Sigmoid colon (tissue), 7 donors: ENCODE measurements around the gene PRR14L. TPM values are rescaled to one million over a fixed set of nuclear protein-coding genes. Genes with fewer than 3 reads are reported as not detected.
"Not testable (repeated sequence)": the region's sequence is repeated elsewhere in the genome, so short reads cannot be mapped to it uniquely, and the experiment has no call there.

Experiments
- DNase-seq: peaks from one replicate; pipeline ENCODE4 v3.0.0-alpha.2; 2019
- H3K27ac ChIP-seq, 4 donors: fragments of 200-600 bp; sonication (generic); one replicate each; pipeline ENCODE4 v1.5.1; 2016 to 2019; ENCODE audit warnings: mild to moderate bottlenecking in 1 of 4
- H3K27me3 ChIP-seq, 3 donors: fragments of 200-600 bp; sonication (generic); one replicate each; pipeline ENCODE4 v1.5.1; 2019; ENCODE audit warnings: mild to moderate bottlenecking in 1 of 3
- H3K36me3 ChIP-seq, 4 donors: fragments of 200-600 bp; sonication (generic); one replicate each; pipeline ENCODE4 v1.5.1; 2016 to 2019
- H3K4me1 ChIP-seq, 4 donors: fragments of 200-600 bp; sonication (generic); one replicate each; pipeline ENCODE4 v1.5.1; 2017 to 2019
- H3K4me3 ChIP-seq, 4 donors: fragments of 200-600 bp; sonication (generic); one replicate each; pipeline ENCODE4 v1.5.1; 2017 to 2019; ENCODE audit warnings: mild to moderate bottlenecking in 2 of 4, moderate library complexity in 1 of 4
- H3K9me3 ChIP-seq, 4 donors: fragments of 200-600 bp in 3 of 4; sonication (generic) in 3 of 4; one replicate each; pipeline versions ENCODE4 v1.5.1 to v1.6.1; 2013 to 2019
- EP300 ChIP-seq, 4 donors: sonication (generic); formaldehyde crosslinking; IDR thresholded peaks; one replicate each; pipeline ENCODE4 v1.6.1; 2017; ENCODE audit warnings: antibody characterized with exemption in 4 of 4
- POLR2A ChIP-seq, 2 donors: fragments of 450-650 bp; IDR thresholded peaks; one replicate each; pipeline ENCODE4 v1.6.1; 2016; ENCODE audit warnings: antibody characterized with exemption in 2 of 2, mild to moderate bottlenecking in 2 of 2, moderate library complexity in 2 of 2
- POLR2AphosphoS5 ChIP-seq, 4 donors: sonication (generic); formaldehyde crosslinking; IDR thresholded peaks; one replicate each; pipeline ENCODE4 v1.6.1; 2017; ENCODE audit warnings: antibody characterized with exemption in 4 of 4
- WGBS, 2 donors: extraction: QIAGEN DNeasy Blood & Tissue Kit; methylation state at CpG; one replicate each; pipeline ENCODE4 v1.1.7; 2013; 5-methylcytosine and 5-hydroxymethylcytosine counted together
- intact Hi-C: fragments of 100-400 bp; cut with DNase I; formaldehyde crosslinking; loops from one replicate; pipeline ENCODE4 v1.15.1; 2023
- polyA plus RNA-seq, 3 donors: library from polyadenylated mRNA; stranded (reverse); fragments of 200-250 nt; gene quantifications; one replicate each; pipeline ENCODE4 v1.2.3, GENCODE V29; 2013
- total RNA-seq, 4 donors: library from RNA; depleted of rRNA; stranded (reverse); fragments of >200 nt; gene quantifications; one replicate each; pipeline ENCODE4 v1.1.0, GENCODE V29; 2016
- TF ChIP-seq, protein P1 (sequence below), 4 experiments: fragments of 450-650 bp in 3 of 4; fragments of 200-600 bp in 1 of 4; IDR thresholded peaks; one replicate each; pipeline ENCODE4 v1.5.1; 2016 to 2019; ENCODE audit warnings: antibody characterized with exemption in 4 of 4, mild to moderate bottlenecking in 3 of 4, moderate library complexity in 2 of 4
- donor health status: healthy with polysubstance abuse.
- donor health status: Bipolar disorder and iron deficiency.
- donor health status: healthy.

PRR14L gene
- total and polyA plus RNA-seq, 7 donors, result 6.0 to 24.4 (median 12.7) TPM

DNA sequence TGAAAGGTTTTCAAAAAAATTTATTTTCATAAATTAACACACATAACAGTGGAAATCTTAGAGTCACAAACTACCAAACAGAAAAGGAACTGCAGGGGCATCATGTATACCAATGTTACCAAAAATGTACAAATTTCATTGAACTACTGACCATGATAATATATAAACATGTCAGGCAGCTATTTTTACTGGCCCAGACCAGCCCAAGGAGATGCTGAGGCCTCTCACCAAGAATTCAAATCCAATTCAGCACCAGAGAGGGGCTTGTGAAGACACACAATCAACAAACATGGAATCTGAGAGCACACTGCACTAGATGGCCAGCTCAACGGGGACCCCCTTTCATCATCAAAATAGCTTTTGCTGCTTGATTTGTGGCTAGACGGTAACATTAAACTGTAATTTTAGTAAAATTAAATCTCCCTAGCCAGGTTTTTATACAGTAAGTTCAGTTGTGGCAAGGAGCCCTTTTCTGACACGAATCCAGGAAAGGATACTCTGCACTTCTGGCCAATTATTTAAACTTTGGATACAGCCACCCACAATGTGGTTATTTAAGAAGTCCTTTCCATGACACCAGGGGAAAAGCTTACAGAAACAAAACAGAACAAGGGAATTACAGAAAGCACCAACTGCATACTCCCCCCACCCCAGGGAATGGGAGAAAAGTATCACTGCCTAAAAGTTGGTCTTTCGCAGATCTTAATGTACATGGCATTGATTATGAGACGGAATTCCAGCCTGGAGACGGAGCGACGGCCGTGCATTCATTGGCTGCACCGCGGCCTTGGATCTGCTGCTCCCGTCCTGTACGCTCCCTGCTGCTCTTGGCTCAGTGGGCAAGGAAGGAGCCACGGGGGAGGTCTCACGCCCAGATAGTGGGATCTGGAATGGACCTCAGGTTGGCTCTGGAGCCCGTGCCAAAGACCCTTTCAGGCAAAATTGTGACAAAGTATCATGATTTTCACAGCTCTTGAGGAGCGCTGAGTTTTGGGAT lies 68.3 kb downstream of the PRR14L start:
- DNase-seq, result peak; percentile 50
- H3K27me3 ChIP-seq, result no peaks in the 10 kb centered on the region
- peaks cover 0 to 29% (median 8%) of the 10 kb centered on the region in 4 donors for H3K36me3 ChIP-seq
- H3K4me1 ChIP-seq, result peaks cover 0 to 50% (median 48%) of the 10 kb centered on the region in 4 donors
- H3K27ac ChIP-seq, result peak overlapping the region; percentile 67 to 87 (median 79)
- intact Hi-C loops, result no loop called here
- WGBS, 2 donors, result 91 to 95% methylated on average over 17 of the region's 17 CpGs
- H3K9me3 ChIP-seq, result no peaks in the 10 kb centered on the region
- no peak for TF ChIP-seq POLR2A (IDR thresholded peaks at IDR 0.05)
- TF ChIP-seq, protein P1, sequence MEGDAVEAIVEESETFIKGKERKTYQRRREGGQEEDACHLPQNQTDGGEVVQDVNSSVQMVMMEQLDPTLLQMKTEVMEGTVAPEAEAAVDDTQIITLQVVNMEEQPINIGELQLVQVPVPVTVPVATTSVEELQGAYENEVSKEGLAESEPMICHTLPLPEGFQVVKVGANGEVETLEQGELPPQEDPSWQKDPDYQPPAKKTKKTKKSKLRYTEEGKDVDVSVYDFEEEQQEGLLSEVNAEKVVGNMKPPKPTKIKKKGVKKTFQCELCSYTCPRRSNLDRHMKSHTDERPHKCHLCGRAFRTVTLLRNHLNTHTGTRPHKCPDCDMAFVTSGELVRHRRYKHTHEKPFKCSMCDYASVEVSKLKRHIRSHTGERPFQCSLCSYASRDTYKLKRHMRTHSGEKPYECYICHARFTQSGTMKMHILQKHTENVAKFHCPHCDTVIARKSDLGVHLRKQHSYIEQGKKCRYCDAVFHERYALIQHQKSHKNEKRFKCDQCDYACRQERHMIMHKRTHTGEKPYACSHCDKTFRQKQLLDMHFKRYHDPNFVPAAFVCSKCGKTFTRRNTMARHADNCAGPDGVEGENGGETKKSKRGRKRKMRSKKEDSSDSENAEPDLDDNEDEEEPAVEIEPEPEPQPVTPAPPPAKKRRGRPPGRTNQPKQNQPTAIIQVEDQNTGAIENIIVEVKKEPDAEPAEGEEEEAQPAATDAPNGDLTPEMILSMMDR (IDR thresholded peaks at IDR 0.05), result no peak
- TF ChIP-seq POLR2AphosphoS5 (IDR thresholded peaks at IDR 0.05), result no peak
- no peak for TF ChIP-seq EP300 (IDR thresholded peaks at IDR 0.05)
- H3K4me3 ChIP-seq, result peak overlapping the region in 1 of 4 donors; percentile 2

- peaks cover 0 to 21% (median 7%) of the 10 kb centered on the region in 4 donors for H3K36me3 ChIP-seq
- intact Hi-C loops, result no loop called here
- TF ChIP-seq, protein P1 (IDR thresholded peaks at IDR 0.05), result no peak
- TF ChIP-seq POLR2A (IDR thresholded peaks at IDR 0.05) (no peak), EP300 (IDR thresholded peaks at IDR 0.05) (no peak), POLR2AphosphoS5 (IDR thresholded peaks at IDR 0.05) (no peak)
- peaks cover 0 to 54% (median 53%) of the 10 kb centered on the region in 4 donors for H3K4me1 ChIP-seq
- peak overlapping the region; percentile 67 to 87 (median 79) for H3K27ac ChIP-seq
- H3K9me3 ChIP-seq, result no peaks in the 10 kb centered on the region
- DNase-seq, result peak; percentile 55
- WGBS, 2 donors, result 21 to 57% methylated on average over 9 of the region's 9 CpGs
- H3K4me3 ChIP-seq, result no peak overlapping the region
- no peaks in the 10 kb centered on the region for H3K27me3 ChIP-seq
Observed at GRCh38 chr22:31680861-31681341, 69.0 kb downstream of the PRR14L start.

GRCh38 chr22:31678748-31679147 lies 71.2 kb downstream of the PRR14L start:
- Histone ChIP-seq H3K4me1 (peaks cover 0 to 50% (median 49%) of the 10 kb centered on the region in 4 donors), H3K27me3 (no peaks in the 10 kb centered on the region), H3K4me3 (no peak overlapping the region), H3K36me3 (peaks cover 0 to 2% (median 0%) of the 10 kb centered on the region in 4 donors), H3K27ac (peak overlapping the region in 2 of 4 donors; percentile 85 to 87), H3K9me3 (no peaks in the 10 kb centered on the region)
- intact Hi-C loops, result no loop called here
- TF ChIP-seq POLR2A (IDR thresholded peaks at IDR 0.05) (no peak), POLR2AphosphoS5 (IDR thresholded peaks at IDR 0.05) (no peak), EP300 (IDR thresholded peaks at IDR 0.05) (no peak)
- TF ChIP-seq, protein P1 (IDR thresholded peaks at IDR 0.05), result no peak
- WGBS, 2 donors, result 91 to 95% methylated on average over 7 of the region's 7 CpGs
- no peak for DNase-seq

DNA sequence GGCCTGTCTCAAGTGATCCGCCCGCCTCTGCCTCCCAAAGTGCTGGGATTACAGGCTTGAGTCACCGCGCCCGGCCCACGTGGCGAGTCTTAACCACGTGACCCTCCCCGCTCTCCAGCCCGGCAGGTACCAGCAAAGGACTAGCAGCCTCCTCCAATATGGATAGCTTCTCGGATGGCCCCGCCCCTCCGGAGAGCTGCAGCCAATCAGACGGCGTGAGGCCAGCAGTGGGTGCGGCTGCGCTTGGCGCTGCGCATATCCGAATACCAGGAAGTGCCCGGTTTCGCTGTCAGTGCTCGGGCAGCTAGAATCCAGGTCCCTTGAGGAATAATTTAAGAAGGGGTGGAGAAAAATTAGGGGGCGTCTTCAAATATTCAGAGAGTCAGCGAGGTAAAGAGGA lies 73.2 kb downstream of the PRR14L start:
- Histone ChIP-seq H3K27me3 (no peaks in the 10 kb centered on the region), H3K36me3 (no peaks in the 10 kb centered on the region), H3K4me3 (peak overlapping the region; percentile 12 to 50 (median 46)), H3K4me1 (peaks cover 0 to 30% (median 28%) of the 10 kb centered on the region in 4 donors), H3K27ac (peak overlapping the region; percentile 66 to 75 (median 73)), H3K9me3 (no peaks in the 10 kb centered on the region)
- intact Hi-C loops, result no loop called here
- 4% methylated on average over 25 of the region's 25 CpGs for WGBS, 2 donors
- TF ChIP-seq, protein P1 (IDR thresholded peaks at IDR 0.05), result no peak
- TF ChIP-seq POLR2AphosphoS5 (IDR thresholded peaks at IDR 0.05) (peak in 3 of 4 donors; percentile 61 to 76 (median 66)), POLR2A (IDR thresholded peaks at IDR 0.05) (peak in 1 of 2 donors; percentile 38)
- DNase-seq, result peak; percentile 96

DNA sequence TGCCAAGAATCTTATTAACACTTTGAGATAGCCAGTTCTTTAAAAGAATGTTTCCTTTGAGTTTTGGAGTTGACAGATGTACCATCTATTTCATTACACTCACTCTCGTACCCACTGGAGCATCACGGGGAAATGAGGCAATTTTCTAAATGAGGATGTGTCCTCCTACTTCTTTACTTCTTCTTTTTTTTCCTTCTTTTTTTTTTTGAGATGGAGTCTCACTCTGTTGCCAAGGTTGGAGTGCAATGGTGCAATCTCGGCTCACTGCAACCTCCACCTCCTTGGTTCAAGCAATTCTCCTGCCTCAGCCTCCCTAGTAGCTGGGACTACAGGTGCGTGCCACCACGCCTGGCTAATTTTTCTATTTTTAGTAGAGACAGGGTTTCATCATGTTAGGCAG lies 75.7 kb downstream of the PRR14L start:
- 74 to 93% methylated on average over 5 of the region's 5 CpGs for WGBS, 2 donors
- H3K9me3 ChIP-seq, H3K27ac ChIP-seq: not testable (repeated sequence)

DNA sequence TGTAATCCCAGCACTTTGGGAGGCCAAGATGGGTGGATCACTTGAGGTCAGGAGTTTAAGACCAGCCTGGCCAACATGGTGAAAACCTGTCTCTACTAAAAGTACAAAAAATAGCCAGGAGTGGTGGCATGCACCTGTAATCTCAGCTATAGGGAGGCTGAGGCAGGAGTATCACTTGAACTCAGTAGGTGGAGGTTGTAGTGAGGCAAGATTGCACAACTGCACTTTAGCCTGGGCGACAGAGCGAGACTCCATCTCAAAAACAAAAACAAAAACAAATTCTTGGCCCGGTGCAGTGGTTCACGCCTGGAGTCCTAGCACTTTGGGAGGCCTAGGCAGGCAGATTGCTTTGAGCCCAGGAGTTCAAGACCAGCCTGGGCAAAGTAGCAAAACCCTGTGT lies 81.1 kb downstream of the PRR14L start:
- H3K36me3 ChIP-seq, H3K4me3 ChIP-seq, H3K27ac ChIP-seq, H3K27me3 ChIP-seq, DNase-seq, intact Hi-C loops, H3K4me1 ChIP-seq, H3K9me3 ChIP-seq: not testable (repeated sequence)
- 89 to 90% methylated on average over 4 of the region's 4 CpGs for WGBS, 2 donors

More for the DNA sequence above, 75.7 kb downstream of the PRR14L start:
- intact Hi-C loops, H3K4me1 ChIP-seq, DNase-seq, H3K4me3 ChIP-seq, H3K27me3 ChIP-seq, H3K36me3 ChIP-seq: not testable (repeated sequence)
